Measurements from ENCODE around the gene DES. TPM values are rescaled to one million over a fixed set of nuclear protein-coding genes. Genes with fewer than 3 reads are reported as not detected.

Gene DES
- total RNA-seq, 1 experiment from 2014 or later, result not detected

GRCh38 chr2:219434468-219434717, 16.2 kb downstream of the DES start:
- intact Hi-C loops (cut with micrococcal nuclease), result no loop called here
- ATAC-seq (no peak), DNase-seq (no peak)
- no peaks in the 10 kb centered on the region for H4K20me1 ChIP-seq (ENCODE audit: low read length)
- ChIA-PET CTCF (no interaction called here), POLR2A (ENCODE audit: unreplicated experiment) (no interaction called here)
- H3K79me2 ChIP-seq (ENCODE audit: low read length), result no peaks in the 10 kb centered on the region
- H3K9ac ChIP-seq (ENCODE audit: low read length), result no peak overlapping the region
- no peaks in the 10 kb centered on the region for H3K9me3 ChIP-seq (ENCODE audit: low read length)
- no peak overlapping the region for H2AFZ ChIP-seq (ENCODE audit: low read length)
- no peaks in the 10 kb centered on the region for H3F3A ChIP-seq (ENCODE audit: low read length, unreplicated experiment)
- no peak overlapping the region for H3K4me2 ChIP-seq (ENCODE audit: low read length)
- no TSS peak for BruUV-seq (replicated peaks)
- no peak overlapping the region for H3K27ac ChIP-seq (ENCODE audit: low read length)
- no peak overlapping the region for H3K4me3 ChIP-seq (ENCODE audit: low read length)
- no peaks in the 10 kb centered on the region for H3K36me3 ChIP-seq (ENCODE audit: low read depth, low read length)
- H3K4me1 ChIP-seq (ENCODE audit: insufficient read depth, low read length), result no peaks in the 10 kb centered on the region
- TF ChIP-seq EZH2phosphoT487 (IDR thresholded peaks at IDR 0.05; ENCODE audit: borderline replicate concordance, low read length) (no peak), CTCF (conservative IDR thresholded peaks at IDR 0.05; ENCODE audit: low read depth, low read length) (no peak), EZH2 (IDR thresholded peaks at IDR 0.05; ENCODE audit: low read length, unreplicated experiment) (no peak)
- no peaks in the 10 kb centered on the region for H3K27me3 ChIP-seq (ENCODE audit: low read length)
- H3K9me2 ChIP-seq (replicated peaks; ENCODE audit: low read length), result no peaks in the 10 kb centered on the region

- no peaks in the 10 kb centered on the region for H3F3A ChIP-seq (ENCODE audit: low read length, unreplicated experiment)
- no peak within 1 kb of the TSS for H3K4me2 ChIP-seq (ENCODE audit: low read length)
- POLR2A ChIA-PET (ENCODE audit: unreplicated experiment), result no interaction called here
- no peaks in the 10 kb centered on the region for H3K4me1 ChIP-seq (ENCODE audit: insufficient read depth, low read length)
- no peaks in the 10 kb centered on the region for H3K9me3 ChIP-seq (ENCODE audit: low read length)
- H3K4me3 ChIP-seq (ENCODE audit: low read length), result no peak within 1 kb of the TSS
- H4K20me1 ChIP-seq (ENCODE audit: low read length), result no peaks in the 10 kb centered on the region
- no peaks in the 10 kb centered on the region for H3K79me2 ChIP-seq (ENCODE audit: low read length)
- no peaks in the 10 kb centered on the region for H3K9me2 ChIP-seq (replicated peaks; ENCODE audit: low read length)
- H3K27me3 ChIP-seq (ENCODE audit: low read length), result no peaks in the 10 kb centered on the region
- no peak for DNase-seq
- TF ChIP-seq EZH2phosphoT487 (IDR thresholded peaks at IDR 0.05; ENCODE audit: borderline replicate concordance, low read length) (no peak), EZH2 (IDR thresholded peaks at IDR 0.05; ENCODE audit: low read length, unreplicated experiment) (no peak), CTCF (conservative IDR thresholded peaks at IDR 0.05; ENCODE audit: low read depth, low read length) (no peak)
- no peaks in the 10 kb centered on the region for H3K36me3 ChIP-seq (ENCODE audit: low read depth, low read length)
- no peak within 1 kb of the TSS for H3K27ac ChIP-seq (ENCODE audit: low read length)
- BruUV-seq (replicated peaks), result no TSS peak
- H2AFZ ChIP-seq (ENCODE audit: low read length), result no peak within 1 kb of the TSS
- CTCF ChIA-PET, result no interaction called here
- no peak within 1 kb of the TSS for H3K9ac ChIP-seq (ENCODE audit: low read length)
- no peak for ATAC-seq
- intact Hi-C loops (cut with micrococcal nuclease), result no loop called here
Measured at GRCh38 chr2:219434718-219435525, 16.7 kb downstream of the DES start, which contains the start of gene SPEG. TSS of gene SPEG (plus strand) at chr2:219434843. CDS start at chr2:219434978, 135 bp downstream.

GRCh38 chr2:219435701-219436100, 17.5 kb downstream of the DES start:
- H4K20me1 ChIP-seq (ENCODE audit: low read length), result no peaks in the 10 kb centered on the region
- TF ChIP-seq EZH2 (IDR thresholded peaks at IDR 0.05; ENCODE audit: low read length, unreplicated experiment), result no peak
- no peak for TF ChIP-seq CTCF (conservative IDR thresholded peaks at IDR 0.05; ENCODE audit: low read depth, low read length)
- TF ChIP-seq EZH2phosphoT487 (IDR thresholded peaks at IDR 0.05; ENCODE audit: borderline replicate concordance, low read length), result no peak
- no peaks in the 10 kb centered on the region for H3K79me2 ChIP-seq (ENCODE audit: low read length)
- DNase-seq (no peak), ATAC-seq (no peak)
- H3K36me3 ChIP-seq (ENCODE audit: low read depth, low read length), result no peaks in the 10 kb centered on the region
- CTCF ChIA-PET, result no interaction called here
- no peaks in the 10 kb centered on the region for H3K9me2 ChIP-seq (replicated peaks; ENCODE audit: low read length)
- H3K4me1 ChIP-seq (ENCODE audit: insufficient read depth, low read length), result peaks cover 2% of the 10 kb centered on the region
- no peak overlapping the region for H2AFZ ChIP-seq (ENCODE audit: low read length)
- no peak overlapping the region for H3K4me2 ChIP-seq (ENCODE audit: low read length)
- no peaks in the 10 kb centered on the region for H3K9me3 ChIP-seq (ENCODE audit: low read length)
- intact Hi-C loops (cut with micrococcal nuclease), result no loop called here
- H3K27ac ChIP-seq (ENCODE audit: low read length), result no peak overlapping the region
- no peak overlapping the region for H3K4me3 ChIP-seq (ENCODE audit: low read length)
- H3F3A ChIP-seq (ENCODE audit: low read length, unreplicated experiment), result no peaks in the 10 kb centered on the region
- H3K9ac ChIP-seq (ENCODE audit: low read length), result no peak overlapping the region
- BruUV-seq (replicated peaks), result no TSS peak
- POLR2A ChIA-PET (ENCODE audit: unreplicated experiment), result interaction anchor here (0.6 kb wide), 1 partner anchor 37 kb away, joined by 4 read pairs; no protein-coding TSS in a partner anchor
- H3K27me3 ChIP-seq (ENCODE audit: low read length), result no peaks in the 10 kb centered on the region
